ENCODE results near the gene RPP25L. TPM values are rescaled to one million over a fixed set of nuclear protein-coding genes. Genes with fewer than 3 reads are reported as not detected.

The RPP25L gene
- total RNA-seq, 1 donor from 2014 or later: 25.6 TPM

DNA sequence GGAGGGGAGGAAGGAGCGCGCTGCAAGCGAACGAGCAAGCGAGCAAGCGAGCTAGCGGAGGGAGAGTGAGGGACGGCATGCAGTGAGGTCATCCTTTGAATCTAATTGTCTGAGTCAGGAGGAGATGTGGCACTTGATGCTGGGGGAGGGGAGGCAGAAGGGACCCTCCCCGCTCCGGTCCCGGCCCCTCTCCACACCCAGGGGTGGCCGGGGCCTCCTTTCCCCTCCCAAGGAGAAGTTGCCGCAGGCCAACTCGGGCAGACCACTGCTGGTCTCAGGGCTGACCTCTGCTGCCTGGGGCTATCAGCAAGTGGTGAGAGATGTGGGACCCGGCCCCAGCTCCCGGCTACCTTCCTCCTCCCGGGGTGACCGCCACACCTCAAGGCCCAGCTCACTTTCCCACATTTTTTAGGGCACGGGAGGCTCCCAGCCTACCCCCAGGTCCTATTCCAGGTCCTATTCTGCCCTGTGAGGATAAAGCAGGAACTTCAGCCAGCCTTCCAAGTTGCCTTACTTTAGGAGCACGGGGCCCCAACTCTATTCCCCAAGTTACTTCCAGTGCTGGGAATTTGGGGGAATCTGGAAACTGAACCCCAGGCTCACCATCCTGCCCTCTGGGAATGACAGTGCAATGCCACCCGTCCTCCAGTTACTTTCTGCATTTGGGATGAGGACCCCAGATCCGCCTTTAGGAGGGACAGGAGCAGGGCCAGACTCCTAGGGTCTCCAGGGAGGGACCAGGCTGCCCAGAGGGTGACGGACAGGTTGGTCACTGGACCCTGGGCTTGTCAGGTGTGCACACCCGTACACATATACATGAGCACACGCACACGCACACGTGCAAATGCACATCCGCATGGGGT is 33.4 kb downstream of the RPP25L start:
- H3K9me3 ChIP-seq (ENCODE audit: control insufficient read depth in 3 of 3, low read length in 3 of 3): no peaks in the 10 kb centered on the region
- no peak overlapping the region for H3K4me3 ChIP-seq (ENCODE audit: low read length in 3 of 3)
- peaks cover 0 to 23% (median 10%) of the 10 kb centered on the region in 3 donors for H3K27me3 ChIP-seq (ENCODE audit: control insufficient read depth in 3 of 3, insufficient read depth in 3 of 3, low read length in 3 of 3)
- peaks cover 0 to 13% (median 7%) of the 10 kb centered on the region in 3 donors for H3K4me1 ChIP-seq (ENCODE audit: control insufficient read depth in 3 of 3, insufficient read depth in 3 of 3, low read length in 3 of 3)
- no peak overlapping the region for H3K9ac ChIP-seq (ENCODE audit: low read depth in 1 of 3, low read length in 3 of 3)
- H3K27ac ChIP-seq (ENCODE audit: low read depth, low read length): no peak overlapping the region
- H3K36me3 ChIP-seq (ENCODE audit: control insufficient read depth in 3 of 3, insufficient read depth in 3 of 3, low read length in 3 of 3): peaks cover 0 to 4% (median 4%) of the 10 kb centered on the region in 3 donors

DNA sequence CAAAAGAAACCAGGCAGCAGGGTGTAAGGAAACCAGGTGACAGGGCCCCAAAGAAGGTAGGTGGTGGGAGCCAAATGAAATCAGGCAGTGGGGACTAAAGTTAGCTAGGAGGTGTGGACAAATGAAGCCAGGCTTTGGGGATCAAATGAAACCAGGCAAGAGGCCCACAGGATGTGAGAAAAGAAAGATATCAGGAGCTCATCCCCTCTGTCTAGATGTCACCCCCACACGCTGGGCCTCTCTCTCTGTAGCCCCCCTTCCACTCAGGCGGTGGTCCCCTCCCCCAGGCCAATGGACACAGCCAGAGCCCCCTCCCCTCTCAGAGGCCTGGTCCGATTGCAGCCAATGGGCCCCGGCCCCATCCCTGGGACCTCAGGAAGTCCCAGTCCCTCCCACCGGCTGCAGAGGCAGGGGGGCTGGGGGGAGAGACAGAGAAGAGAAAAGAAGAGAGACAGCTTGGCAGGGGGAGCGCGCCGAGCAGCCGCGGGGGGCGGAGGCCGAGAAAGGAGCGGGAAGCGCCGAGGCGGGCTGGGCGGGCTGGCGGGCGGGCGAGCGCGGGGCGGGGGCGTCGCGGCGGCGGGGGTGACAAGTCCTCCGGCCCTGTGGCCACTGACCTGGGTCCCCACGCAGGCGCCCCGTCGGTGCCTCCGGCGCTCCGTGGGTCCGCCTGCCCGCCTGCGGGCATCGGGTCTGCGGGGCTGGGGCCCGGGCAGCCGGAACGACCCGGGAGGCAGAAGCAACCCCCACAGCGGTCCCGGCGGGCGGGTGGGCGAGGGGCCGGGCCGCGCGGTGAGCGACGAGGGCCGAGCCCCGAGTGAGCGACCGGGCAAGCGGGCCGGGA is 34.3 kb downstream of the RPP25L start:
- H3K4me3 ChIP-seq (ENCODE audit: low read length in 3 of 3): no peak overlapping the region
- H3K9ac ChIP-seq (ENCODE audit: low read depth in 1 of 3, low read length in 3 of 3): no peak overlapping the region
- H3K36me3 ChIP-seq (ENCODE audit: control insufficient read depth in 3 of 3, insufficient read depth in 3 of 3, low read length in 3 of 3): peaks cover 0 to 5% (median 4%) of the 10 kb centered on the region in 3 donors
- H3K9me3 ChIP-seq (ENCODE audit: control insufficient read depth in 3 of 3, low read length in 3 of 3): no peaks in the 10 kb centered on the region
- H3K27me3 ChIP-seq (ENCODE audit: control insufficient read depth in 3 of 3, insufficient read depth in 3 of 3, low read length in 3 of 3): peaks cover 0 to 20% (median 10%) of the 10 kb centered on the region in 3 donors
- no peak overlapping the region for H3K27ac ChIP-seq (ENCODE audit: low read depth, low read length)
- peaks cover 0 to 6% (median 3%) of the 10 kb centered on the region in 3 donors for H3K4me1 ChIP-seq (ENCODE audit: control insufficient read depth in 3 of 3, insufficient read depth in 3 of 3, low read length in 3 of 3)

DNA sequence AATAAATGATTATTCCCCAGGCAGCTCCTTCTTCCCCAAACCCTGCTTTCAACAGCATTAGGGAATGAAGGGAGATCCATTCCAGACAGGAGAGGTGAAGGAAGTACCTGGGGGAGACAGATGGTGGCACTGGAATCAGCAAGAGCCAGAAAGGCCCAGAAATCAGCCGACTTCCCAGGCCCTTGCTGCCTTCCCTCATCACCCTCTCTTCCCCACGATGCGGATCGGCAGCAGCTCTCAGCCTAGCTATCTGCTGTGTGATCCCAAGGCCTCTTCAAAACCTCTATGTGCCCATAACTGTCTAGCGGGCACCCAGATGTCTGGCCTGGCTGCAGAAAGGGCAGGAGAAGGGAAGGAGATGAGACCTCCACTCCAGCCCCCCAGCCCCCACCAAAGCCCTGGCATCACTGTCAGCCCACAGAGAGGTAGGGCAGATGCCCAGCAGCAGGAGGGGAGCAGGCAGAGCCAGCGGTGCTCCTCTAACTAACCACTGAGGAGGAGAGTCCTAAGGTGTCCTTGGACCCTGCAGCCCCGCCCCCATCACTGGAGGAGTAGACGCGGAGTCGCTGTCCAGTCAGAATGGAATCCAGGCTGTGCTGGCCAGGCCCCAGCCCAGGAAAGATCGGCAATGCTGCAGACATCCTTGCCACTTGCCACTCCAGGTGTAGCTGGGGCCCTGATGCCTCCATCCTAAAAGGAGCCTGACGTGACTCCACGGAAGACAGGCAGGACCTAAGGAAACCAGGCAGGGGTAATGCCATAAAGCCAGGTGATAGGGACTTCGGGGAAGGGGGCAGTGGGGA is 35.1 kb downstream of the RPP25L start:
- H3K4me1 ChIP-seq (ENCODE audit: control insufficient read depth in 3 of 3, insufficient read depth in 3 of 3, low read length in 3 of 3): peaks cover 1 to 10% (median 10%) of the 10 kb centered on the region in 3 donors
- no peak overlapping the region for H3K9ac ChIP-seq (ENCODE audit: low read depth in 1 of 3, low read length in 3 of 3)
- H3K36me3 ChIP-seq (ENCODE audit: control insufficient read depth in 3 of 3, insufficient read depth in 3 of 3, low read length in 3 of 3): peaks cover 0 to 5% (median 4%) of the 10 kb centered on the region in 3 donors
- peaks cover 0 to 20% (median 10%) of the 10 kb centered on the region in 3 donors for H3K27me3 ChIP-seq (ENCODE audit: control insufficient read depth in 3 of 3, insufficient read depth in 3 of 3, low read length in 3 of 3)
- no peaks in the 10 kb centered on the region for H3K9me3 ChIP-seq (ENCODE audit: control insufficient read depth in 3 of 3, low read length in 3 of 3)
- no peak overlapping the region for H3K27ac ChIP-seq (ENCODE audit: low read depth, low read length)
- no peak overlapping the region for H3K4me3 ChIP-seq (ENCODE audit: low read length in 3 of 3)

DNA sequence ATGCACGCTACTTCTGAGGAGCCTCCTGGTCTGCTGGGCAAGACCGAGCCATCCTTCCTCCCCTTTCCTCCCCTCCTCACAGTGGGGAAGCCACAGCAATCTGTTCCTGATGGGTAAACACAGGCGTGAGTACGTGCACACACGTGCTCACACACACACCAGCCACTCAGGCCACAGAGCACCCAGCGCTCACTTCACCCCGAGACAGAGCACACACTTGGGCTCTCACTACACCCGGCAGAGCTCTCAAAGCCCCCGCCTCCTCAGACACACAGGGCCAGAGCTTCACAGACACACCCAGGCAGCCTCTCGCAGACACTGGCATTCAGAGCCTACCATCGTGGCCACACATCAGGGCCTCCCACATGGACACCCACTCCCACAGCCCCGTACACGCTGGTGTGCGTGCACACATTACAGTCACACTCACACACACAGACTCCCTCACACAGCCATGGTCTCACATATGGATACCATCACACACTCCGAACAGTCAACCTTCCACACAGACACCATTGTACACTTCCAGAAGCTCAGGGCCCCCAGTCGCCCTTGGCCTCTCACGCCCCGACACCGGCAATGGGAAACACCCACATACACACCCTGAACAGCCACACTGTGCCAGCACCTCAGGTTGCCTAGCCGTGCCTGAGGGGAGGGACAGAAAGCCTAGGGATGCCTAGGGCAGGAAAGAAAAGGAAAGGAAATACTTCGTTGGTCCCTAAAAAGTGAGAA is 35.9 kb downstream of the RPP25L start:
- Histone ChIP-seq H3K9ac (ENCODE audit: low read depth in 1 of 3, low read length in 3 of 3) (no peak overlapping the region), H3K4me3 (ENCODE audit: low read length in 3 of 3) (no peak overlapping the region), H3K9me3 (ENCODE audit: control insufficient read depth in 3 of 3, low read length in 3 of 3) (no peaks in the 10 kb centered on the region), H3K4me1 (ENCODE audit: control insufficient read depth in 3 of 3, insufficient read depth in 3 of 3, low read length in 3 of 3) (peaks cover 9 to 18% (median 18%) of the 10 kb centered on the region in 3 donors), H3K36me3 (ENCODE audit: control insufficient read depth in 3 of 3, insufficient read depth in 3 of 3, low read length in 3 of 3) (peaks cover 0 to 5% (median 0%) of the 10 kb centered on the region in 3 donors), H3K27ac (ENCODE audit: low read depth, low read length) (no peak overlapping the region), H3K27me3 (ENCODE audit: control insufficient read depth in 3 of 3, insufficient read depth in 3 of 3, low read length in 3 of 3) (peaks cover 0 to 20% (median 6%) of the 10 kb centered on the region in 3 donors)

DNA sequence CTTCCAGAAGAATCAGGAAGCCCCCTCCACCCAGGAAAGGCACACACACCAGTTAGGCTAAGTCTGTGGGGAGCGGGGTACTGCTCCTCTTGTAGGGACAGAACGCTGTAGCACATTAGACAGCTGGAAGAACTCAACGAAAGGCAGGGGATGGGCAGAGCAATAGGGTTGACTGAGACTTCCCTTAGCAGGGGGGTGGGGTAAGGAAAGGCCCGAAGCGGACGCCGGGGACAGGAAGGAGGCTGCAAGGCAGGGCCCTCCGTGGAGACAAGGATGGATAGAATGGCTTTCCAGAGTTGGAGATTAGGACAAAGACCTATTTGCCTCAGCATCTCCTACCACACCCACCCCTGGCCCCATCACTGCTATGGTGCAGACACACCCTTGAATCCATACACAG is 36.7 kb downstream of the RPP25L start:
- peaks cover 0 to 5% (median 0%) of the 10 kb centered on the region in 3 donors for H3K36me3 ChIP-seq (ENCODE audit: control insufficient read depth in 3 of 3, insufficient read depth in 3 of 3, low read length in 3 of 3)
- H3K4me1 ChIP-seq (ENCODE audit: control insufficient read depth in 3 of 3, insufficient read depth in 3 of 3, low read length in 3 of 3): peaks cover 16 to 26% (median 25%) of the 10 kb centered on the region in 3 donors
- H3K27ac ChIP-seq (ENCODE audit: low read depth, low read length): no peak overlapping the region
- H3K9ac ChIP-seq (ENCODE audit: low read depth in 1 of 3, low read length in 3 of 3): no peak overlapping the region
- peaks cover 0 to 20% (median 3%) of the 10 kb centered on the region in 3 donors for H3K27me3 ChIP-seq (ENCODE audit: control insufficient read depth in 3 of 3, insufficient read depth in 3 of 3, low read length in 3 of 3)
- H3K4me3 ChIP-seq (ENCODE audit: low read length in 3 of 3): no peak overlapping the region
- no peaks in the 10 kb centered on the region for H3K9me3 ChIP-seq (ENCODE audit: control insufficient read depth in 3 of 3, low read length in 3 of 3)

DNA sequence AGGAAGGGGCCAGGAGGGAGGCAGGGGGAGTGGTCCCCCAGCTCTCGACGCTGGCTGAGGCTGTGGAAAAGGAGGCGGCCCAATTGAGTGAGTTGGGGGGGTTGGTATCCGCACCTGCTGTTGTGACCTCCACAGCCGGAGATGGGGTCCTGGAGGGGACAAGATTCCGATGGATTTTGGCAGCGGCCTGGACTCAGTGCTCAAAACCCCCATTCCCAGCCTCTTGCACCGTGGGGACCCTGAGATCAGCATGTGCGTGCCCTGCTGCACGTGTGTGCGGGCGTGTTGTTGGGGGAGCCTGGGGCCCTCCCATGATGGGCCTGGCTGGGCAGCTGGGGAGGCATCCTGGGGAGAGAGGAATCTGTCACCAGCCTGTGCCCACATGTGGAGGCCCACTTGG is 37.3 kb downstream of the RPP25L start:
- Histone ChIP-seq H3K27me3 (ENCODE audit: control insufficient read depth in 3 of 3, insufficient read depth in 3 of 3, low read length in 3 of 3) (peaks cover 0 to 16% (median 3%) of the 10 kb centered on the region in 3 donors), H3K27ac (ENCODE audit: low read depth, low read length) (no peak overlapping the region)

DNA sequence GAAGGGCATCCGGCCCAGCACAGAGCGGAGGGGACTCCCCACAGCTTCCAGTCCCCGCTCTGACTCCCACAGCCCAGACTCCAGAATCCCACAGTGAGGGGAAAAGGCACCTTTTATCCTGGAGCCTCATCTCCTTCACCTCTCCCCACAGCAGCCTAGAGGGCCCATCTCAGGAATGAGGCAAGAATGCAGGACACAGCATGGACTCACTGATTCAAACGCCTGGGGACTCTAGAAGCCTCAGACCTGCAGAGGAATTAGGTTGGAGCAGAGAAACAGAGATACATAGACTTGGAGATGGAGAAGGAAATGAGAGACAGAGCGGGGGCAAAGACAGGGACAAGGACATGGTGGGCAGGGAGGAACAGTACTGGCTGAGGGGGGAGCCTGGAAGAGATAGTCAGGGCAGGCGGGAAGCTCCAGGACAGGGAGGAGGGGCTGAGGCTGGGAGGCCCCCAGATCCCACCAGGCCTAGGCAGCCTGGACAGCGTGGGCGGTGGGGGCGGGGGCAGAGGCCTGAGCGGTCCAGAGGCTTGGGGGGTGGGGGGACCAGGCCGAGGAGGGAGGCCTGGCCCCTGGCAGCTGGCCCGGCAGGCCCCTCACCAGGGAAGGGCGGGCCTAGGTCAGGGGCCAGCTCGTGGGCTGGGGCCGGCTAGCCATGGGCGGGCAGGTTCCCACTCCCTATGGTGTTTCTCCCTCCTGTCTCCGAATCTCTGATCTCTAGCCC is 38.1 kb downstream of the RPP25L start:
- Histone ChIP-seq H3K4me3 (ENCODE audit: low read length in 3 of 3) (no peak overlapping the region), H3K36me3 (ENCODE audit: control insufficient read depth in 3 of 3, insufficient read depth in 3 of 3, low read length in 3 of 3) (peaks cover 0 to 5% (median 0%) of the 10 kb centered on the region in 3 donors), H3K4me1 (ENCODE audit: control insufficient read depth in 3 of 3, insufficient read depth in 3 of 3, low read length in 3 of 3) (peaks cover 20 to 31% (median 30%) of the 10 kb centered on the region in 3 donors), H3K9me3 (ENCODE audit: control insufficient read depth in 3 of 3, low read length in 3 of 3) (no peaks in the 10 kb centered on the region), H3K27ac (ENCODE audit: low read depth, low read length) (no peak overlapping the region), H3K27me3 (ENCODE audit: control insufficient read depth in 3 of 3, insufficient read depth in 3 of 3, low read length in 3 of 3) (peaks cover 0 to 14% (median 2%) of the 10 kb centered on the region in 3 donors), H3K9ac (ENCODE audit: low read depth in 1 of 3, low read length in 3 of 3) (no peak overlapping the region)

More for the DNA sequence above, 37.3 kb downstream of the RPP25L start:
- no peak overlapping the region for H3K9ac ChIP-seq (ENCODE audit: low read depth in 1 of 3, low read length in 3 of 3)
- H3K36me3 ChIP-seq (ENCODE audit: control insufficient read depth in 3 of 3, insufficient read depth in 3 of 3, low read length in 3 of 3): peaks cover 0 to 5% (median 0%) of the 10 kb centered on the region in 3 donors
- H3K9me3 ChIP-seq (ENCODE audit: control insufficient read depth in 3 of 3, low read length in 3 of 3): no peaks in the 10 kb centered on the region
- H3K4me1 ChIP-seq (ENCODE audit: control insufficient read depth in 3 of 3, insufficient read depth in 3 of 3, low read length in 3 of 3): peaks cover 20 to 32% (median 30%) of the 10 kb centered on the region in 3 donors
- no peak overlapping the region for H3K4me3 ChIP-seq (ENCODE audit: low read length in 3 of 3)

DNA sequence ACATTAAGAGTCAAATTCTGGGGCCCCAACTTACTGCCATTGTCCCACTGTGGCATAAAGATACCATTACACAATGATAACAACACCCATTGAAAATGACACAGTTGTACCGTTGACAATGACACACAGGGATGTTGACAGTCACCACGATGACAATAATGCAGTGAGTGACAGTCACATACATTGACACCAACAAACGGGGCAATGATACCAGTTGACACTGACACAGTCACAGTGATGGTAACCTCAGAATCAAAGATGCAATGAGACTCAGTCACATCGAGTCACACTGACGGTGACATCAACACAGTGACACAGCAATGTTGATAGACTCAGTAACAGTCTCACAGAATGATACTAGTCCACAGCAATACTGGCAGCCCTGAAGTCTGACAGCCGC is 39.3 kb downstream of the RPP25L start:
- H3K4me1 ChIP-seq (ENCODE audit: control insufficient read depth in 3 of 3, insufficient read depth in 3 of 3, low read length in 3 of 3): peaks cover 25 to 41% (median 39%) of the 10 kb centered on the region in 3 donors
- H3K9me3 ChIP-seq (ENCODE audit: control insufficient read depth in 3 of 3, low read length in 3 of 3): no peaks in the 10 kb centered on the region
- H3K36me3 ChIP-seq (ENCODE audit: control insufficient read depth in 3 of 3, insufficient read depth in 3 of 3, low read length in 3 of 3): peaks cover 0 to 5% (median 0%) of the 10 kb centered on the region in 3 donors
- H3K9ac ChIP-seq (ENCODE audit: low read depth in 1 of 3, low read length in 3 of 3): no peak overlapping the region
- no peak overlapping the region for H3K27ac ChIP-seq (ENCODE audit: low read depth, low read length)
- H3K4me3 ChIP-seq (ENCODE audit: low read length in 3 of 3): no peak overlapping the region
- H3K27me3 ChIP-seq (ENCODE audit: control insufficient read depth in 3 of 3, insufficient read depth in 3 of 3, low read length in 3 of 3): peaks cover 0 to 13% (median 0%) of the 10 kb centered on the region in 3 donors

All from skeletal muscle tissue (tissue), 4 donors.